HG03108 (cell line): ENCODE measurements around the gene ROBO2.

Experiments used
- ATAC-seq: cut with Tn5 transposase; IDR thresholded peaks from one replicate; pipeline ENCODE4 v1.9.1; 2021; ENCODE audit warnings: moderate library complexity; ENCODE audit not compliant: unreplicated experiment

Gene ROBO2

DNA sequence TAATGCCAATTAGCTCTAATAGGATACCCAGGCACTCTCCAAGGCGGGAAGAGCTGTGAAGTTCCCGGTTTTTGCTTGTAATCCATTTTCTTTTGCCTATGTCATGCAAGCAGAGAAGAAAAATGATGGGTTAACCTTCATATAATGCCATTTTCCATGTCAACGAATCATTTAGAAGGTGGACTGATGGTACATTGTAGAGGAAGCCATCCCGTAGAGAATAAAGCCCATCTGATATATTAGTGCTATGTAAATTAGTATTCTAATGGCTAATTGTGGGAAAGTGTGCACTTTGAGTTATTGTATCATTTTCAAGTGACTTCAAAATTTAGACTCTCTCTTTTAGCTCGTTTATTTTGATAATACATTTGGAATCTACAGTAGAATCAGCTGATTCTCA lies 509.1 kb downstream of the ROBO2 start:
- ATAC-seq: no peak

- ATAC-seq: no peak
Observed at GRCh38 chr3:77553240-77553639, 513.3 kb downstream of the ROBO2 start.

- no peak for ATAC-seq
Observed at GRCh38 chr3:77562089-77562488, 522.2 kb downstream of the ROBO2 start.

DNA sequence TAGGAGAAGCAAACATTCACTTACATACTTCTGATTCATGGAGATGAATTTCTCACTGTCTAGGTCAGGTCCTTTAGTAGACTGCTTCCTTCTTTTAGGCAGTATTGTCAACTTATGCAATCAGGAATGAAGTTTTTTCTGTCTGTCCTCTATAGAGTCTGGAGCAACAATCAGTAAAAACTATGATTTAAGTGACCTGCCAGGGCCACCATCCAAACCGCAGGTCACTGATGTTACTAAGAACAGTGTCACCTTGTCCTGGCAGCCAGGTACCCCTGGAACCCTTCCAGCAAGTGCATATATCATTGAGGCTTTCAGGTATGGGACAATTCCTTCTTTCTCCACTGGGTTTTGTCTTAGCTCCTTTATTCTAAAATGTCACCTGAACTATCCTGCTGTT lies 523.1 kb downstream of the ROBO2 start:
- ATAC-seq: no peak

GRCh38 chr3:77566055-77566454 lies 526.2 kb downstream of the ROBO2 start:
- ATAC-seq: no peak

DNA sequence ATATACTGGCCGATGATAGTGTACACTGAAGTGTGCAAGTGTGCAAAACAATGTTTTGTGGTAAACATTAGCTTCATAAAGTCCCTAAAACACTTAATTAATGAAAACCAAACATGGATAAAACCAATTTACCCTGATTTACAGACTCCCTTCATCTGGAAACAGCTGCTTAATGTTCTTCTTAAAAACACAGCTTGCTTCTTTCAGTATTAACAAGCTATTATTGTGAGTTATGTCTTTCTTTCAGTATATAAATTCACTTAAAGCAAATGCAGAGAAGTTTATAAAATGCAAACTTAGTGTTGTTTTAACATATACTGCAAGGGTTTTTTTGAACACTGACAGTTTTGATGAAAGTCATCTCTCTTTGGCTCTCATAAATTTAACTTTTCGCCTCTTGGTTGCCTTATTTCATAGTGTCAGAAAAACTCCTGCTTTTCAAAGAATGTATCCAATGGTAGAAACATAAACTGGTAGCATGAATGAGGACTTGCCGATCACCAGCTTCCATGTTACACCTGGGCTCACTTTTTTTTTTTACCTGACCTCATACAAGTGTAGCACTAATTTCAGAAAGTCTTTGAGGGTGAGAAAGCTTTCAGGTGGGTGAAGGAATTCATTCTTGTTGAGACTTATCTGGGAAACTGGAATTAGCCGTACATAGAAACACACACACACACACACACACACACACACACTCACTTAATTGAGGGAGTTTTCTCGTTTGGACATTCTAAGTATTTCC lies 532.2 kb downstream of the ROBO2 start:
- no peak for ATAC-seq

GRCh38 chr3:77577264-77577663 lies 537.4 kb downstream of the ROBO2 start:
- ATAC-seq: no peak

DNA sequence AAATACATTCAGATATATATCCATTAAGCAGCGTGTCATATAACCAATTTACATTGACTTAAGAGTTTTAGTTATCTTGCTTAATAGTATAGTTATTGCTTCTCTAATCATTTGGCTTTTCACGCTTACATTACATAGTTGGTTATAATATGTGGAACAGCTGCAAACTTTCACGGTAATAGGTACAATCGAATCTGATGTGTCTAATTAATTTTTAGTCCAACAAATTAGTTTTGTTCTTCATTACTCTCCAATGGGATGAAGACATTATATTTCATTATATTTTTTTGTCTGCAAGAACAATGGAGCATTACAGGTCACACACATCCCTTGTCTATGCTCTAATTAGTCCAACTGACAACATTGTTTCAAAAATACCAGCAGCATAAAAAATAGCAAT lies 546.3 kb downstream of the ROBO2 start:
- no peak for ATAC-seq

DNA sequence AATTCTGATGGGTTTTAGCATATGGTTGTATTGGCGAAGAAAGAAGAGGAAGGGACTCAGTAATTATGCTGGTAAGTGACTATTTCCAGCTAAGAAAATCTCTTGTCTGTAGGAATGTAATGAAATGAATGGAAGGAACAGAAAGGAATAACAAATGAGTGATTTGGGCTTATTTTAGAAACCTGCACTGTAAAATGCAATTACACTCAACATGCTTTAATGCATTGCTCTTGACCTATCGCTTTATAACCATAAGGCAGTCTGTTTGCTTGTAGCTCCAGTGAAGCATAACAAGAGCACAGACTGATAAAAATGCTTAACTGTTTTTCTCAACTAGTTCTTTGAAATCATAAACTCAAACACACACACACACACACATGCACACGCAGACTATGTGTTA lies 549.0 kb downstream of the ROBO2 start:
- ATAC-seq: no peak

DNA sequence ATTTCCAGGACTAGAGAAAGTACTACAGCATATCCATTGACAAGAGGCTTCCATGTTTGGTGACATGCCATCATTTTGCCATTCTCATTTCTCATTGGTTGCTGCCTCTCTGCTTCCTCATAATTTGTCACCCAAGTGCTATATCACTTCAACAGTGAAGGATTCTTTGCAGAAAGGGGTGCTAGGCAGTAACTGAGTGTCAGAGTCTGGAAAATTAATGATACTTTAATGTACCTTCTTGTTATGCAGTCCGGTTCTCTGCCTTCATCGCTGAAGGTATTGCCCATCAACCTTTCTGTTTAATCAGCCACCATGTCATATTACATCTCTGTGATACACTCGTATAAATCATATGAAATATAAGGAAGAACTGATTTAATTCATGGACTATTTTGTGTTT lies 550.3 kb downstream of the ROBO2 start:
- ATAC-seq: no peak

GRCh38 chr3:77595371-77595870 lies 555.5 kb downstream of the ROBO2 start:
- no peak for ATAC-seq

- ATAC-seq: no peak
Observed at GRCh38 chr3:77599948-77600347, 560.0 kb downstream of the ROBO2 start.

GRCh38 chr3:77601823-77602415 lies 562.0 kb downstream of the ROBO2 start:
- no peak for ATAC-seq

DNA sequence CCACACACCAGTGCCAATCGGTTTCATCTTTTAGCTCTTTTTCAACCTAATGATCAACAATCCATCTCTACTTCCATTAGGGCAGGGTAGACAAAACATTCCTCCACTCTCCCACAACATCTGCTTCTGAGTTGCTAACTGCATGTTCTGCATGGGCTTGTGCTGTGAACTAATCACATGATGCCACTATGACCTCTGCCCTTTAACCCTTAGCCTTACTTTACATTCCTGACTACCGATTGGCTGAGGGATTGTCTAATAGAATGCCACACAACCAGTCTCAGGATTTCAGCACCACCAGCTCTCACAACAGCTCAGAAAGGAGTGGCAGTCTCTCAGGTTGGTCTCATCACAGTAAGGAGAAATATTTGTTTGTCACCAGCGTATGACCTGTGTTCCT lies 562.8 kb downstream of the ROBO2 start:
- ATAC-seq: no peak

GRCh38 chr3:77605308-77605707 lies 565.4 kb downstream of the ROBO2 start:
- ATAC-seq: no peak

GRCh38 chr3:77605865-77606264 lies 566.0 kb downstream of the ROBO2 start:
- no peak for ATAC-seq

DNA sequence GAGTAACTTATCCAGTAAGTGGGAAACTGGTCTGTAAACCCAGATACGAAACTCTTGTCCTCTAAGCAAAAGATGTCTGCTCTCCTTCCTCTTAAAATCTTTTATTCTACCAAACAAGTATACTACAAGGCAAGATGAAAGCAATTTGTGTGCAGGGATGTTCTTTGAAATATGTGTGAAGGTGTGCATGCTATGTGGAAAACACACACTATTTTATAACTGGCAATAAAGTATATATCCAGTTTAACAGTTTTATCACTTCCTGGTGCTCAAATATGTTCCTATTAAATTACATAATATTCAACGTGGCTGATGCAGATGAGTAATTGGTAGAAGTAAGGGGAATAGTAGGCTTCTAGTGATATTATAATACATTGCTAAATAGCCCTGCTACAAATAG lies 566.5 kb downstream of the ROBO2 start:
- no peak for ATAC-seq

DNA sequence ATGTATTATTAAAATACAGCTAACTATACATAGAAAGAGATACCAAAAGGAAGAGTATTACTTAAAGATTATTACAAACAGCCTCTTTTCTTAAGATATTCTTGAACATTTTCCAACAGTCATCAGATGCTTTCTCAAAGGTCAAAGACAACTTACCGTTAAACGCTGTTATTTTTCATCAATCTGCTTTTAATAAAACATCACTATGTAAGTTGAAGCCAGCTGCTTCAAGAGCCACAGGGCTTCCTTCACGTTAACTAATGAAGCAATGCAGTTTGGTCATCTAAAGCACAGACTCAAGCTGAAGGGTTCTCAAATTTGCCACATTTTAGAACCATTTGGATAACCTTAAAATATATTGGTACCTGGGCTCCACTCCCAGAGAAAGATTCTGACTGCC lies 578.8 kb downstream of the ROBO2 start:
- ATAC-seq: no peak

DNA sequence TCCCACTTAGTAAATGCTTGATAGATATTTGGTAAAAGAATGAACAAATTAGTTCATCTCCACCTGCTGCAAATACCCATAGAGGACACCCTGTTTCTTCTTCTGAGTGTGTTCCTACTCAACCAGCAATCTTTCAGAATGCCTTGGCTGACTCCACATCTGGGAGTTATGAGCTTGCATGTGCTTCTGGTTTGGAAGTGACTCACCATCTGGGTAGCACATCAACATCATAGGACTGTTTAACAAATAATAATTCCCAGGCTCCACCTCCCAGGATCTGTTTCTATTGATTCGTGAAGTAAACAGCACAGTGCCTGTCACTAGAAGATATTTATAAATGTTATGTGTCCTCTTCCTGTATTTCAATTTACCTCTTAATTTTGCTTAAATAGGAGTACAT lies 580.1 kb downstream of the ROBO2 start:
- no peak for ATAC-seq

GRCh38 chr3:77623500-77623899 lies 583.6 kb downstream of the ROBO2 start:
- ATAC-seq: no peak

DNA sequence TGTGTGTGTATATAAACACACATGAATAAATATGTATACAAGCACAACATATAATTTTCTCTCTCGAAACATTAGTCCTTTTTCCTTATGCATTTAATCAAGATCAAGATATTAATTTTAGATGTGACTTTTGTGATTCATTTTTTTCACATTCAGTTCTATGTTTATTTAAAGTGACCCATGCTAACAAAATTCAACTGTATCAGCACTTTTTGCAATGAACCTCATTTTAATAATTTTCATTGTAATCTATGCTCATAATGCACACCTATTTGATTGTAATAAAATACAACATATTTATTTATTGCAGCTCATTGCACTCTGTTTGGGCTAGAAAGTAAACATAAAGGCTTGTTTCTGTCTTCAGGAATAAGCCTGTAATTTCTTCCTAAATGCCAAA lies 586.3 kb downstream of the ROBO2 start:
- no peak for ATAC-seq

- no peak for ATAC-seq
Observed at GRCh38 chr3:77648214-77648613, 608.3 kb downstream of the ROBO2 start.

DNA sequence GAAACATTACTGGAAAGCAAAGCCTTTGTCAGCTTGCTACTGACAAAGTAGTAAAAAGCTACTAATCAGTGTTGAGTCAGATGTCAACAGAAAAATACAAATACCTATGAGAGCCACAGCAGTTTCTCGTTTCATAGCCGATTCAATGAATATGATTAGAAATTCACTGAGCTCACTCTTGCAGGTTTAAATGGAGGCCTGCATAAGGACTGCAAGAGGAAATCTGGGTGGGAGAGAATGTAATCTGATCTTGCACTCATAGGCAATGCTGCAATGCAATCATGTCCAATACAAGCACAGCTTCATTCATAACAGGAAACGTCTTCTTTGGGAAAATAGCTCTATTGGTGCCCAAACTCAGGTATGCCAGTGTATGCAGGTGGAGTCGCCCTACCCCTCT lies 608.8 kb downstream of the ROBO2 start:
- ATAC-seq: no peak
